Stimulated activated memory B cell treated with anti-CD40 and anti-IgM and Interleukin-4, amounts not matched to agents 10 μg/mL and 1 μg/mL and 100 μg/mL, for 72 hours (primary cell): Measurements from ENCODE around the gene UPP2.

ENCODE experiments used
- ATAC-seq: fragments of 150-1000 bp; cut with Tn5 transposase; 2 replicates; pipeline ENCODE4 v1.10.0; 2021
- H3K27ac Mint-ChIP-seq: one replicate; pipeline ENCODE4 v1.8.0; 2022; ENCODE audit warnings: mild to moderate bottlenecking, mixed read lengths
- H3K27me3 Mint-ChIP-seq: one replicate; pipeline ENCODE4 v1.8.0; 2022; ENCODE audit warnings: mixed read lengths
- H3K36me3 Mint-ChIP-seq: one replicate; pipeline ENCODE4 v1.8.0; 2022; ENCODE audit warnings: mixed read lengths
- H3K4me1 Mint-ChIP-seq: one replicate; pipeline ENCODE4 v1.8.0; 2022; ENCODE audit warnings: mixed read lengths
- H3K4me3 Mint-ChIP-seq: one replicate; pipeline ENCODE4 v1.8.0; 2022; ENCODE audit warnings: mild to moderate bottlenecking, moderate library complexity, mixed read lengths
- H3K9me3 Mint-ChIP-seq: one replicate; pipeline ENCODE4 v1.8.0; 2022; ENCODE audit warnings: mixed read lengths

Gene UPP2

DNA sequence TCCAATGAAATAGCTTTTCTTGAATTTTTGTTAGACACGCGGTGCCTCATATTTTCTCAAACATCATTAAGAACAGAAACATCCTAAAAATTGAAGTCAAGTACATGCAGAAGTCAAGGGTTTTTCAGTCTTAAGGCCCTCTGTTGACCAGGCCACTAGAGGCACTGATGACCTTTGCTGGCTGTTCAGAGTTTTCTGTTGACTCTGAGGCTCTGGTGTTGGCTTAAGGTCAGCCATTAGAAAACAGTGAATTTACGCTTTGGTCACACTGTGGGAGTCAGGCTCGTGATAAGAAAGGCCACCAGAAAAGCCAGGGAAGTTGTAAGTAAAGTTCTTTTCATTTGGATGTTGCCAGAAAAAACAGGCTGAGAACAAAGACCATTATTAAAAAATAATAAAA, 5.8 kb upstream of the UPP2 start:
- no peaks in the 10 kb centered on the region for H3K9me3 Mint-ChIP-seq
- no peaks in the 10 kb centered on the region for H3K36me3 Mint-ChIP-seq
- no peaks in the 10 kb centered on the region for H3K4me1 Mint-ChIP-seq
- peaks cover 19% of the 10 kb centered on the region for H3K27me3 Mint-ChIP-seq
- no peak overlapping the region for H3K27ac Mint-ChIP-seq
- ATAC-seq: no peak
- H3K4me3 Mint-ChIP-seq: no peak overlapping the region

DNA sequence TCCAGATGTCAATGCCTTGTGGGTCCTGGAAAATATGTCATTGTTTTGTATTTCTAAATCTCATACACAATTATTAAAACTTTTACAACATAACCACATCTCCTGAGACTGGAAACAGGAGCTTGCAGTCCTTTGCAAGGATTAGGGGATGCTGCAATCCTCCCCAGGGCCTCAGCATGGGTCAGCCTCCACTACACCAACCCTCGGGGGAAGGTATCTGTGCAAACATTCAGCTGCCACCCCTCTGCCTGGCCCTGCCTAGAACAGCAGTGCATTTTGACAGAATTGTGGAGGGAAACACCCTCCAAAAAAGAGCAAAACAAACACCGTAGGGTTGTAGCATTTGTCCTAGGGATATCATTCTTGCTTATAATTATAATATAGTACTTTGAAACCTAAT, 4.2 kb upstream of the UPP2 start:
- H3K9me3 Mint-ChIP-seq: no peaks in the 10 kb centered on the region
- H3K36me3 Mint-ChIP-seq: no peaks in the 10 kb centered on the region
- no peaks in the 10 kb centered on the region for H3K4me1 Mint-ChIP-seq
- H3K4me3 Mint-ChIP-seq: no peak overlapping the region
- no peak for ATAC-seq
- peaks cover 3% of the 10 kb centered on the region for H3K27me3 Mint-ChIP-seq
- H3K27ac Mint-ChIP-seq: no peak overlapping the region

DNA sequence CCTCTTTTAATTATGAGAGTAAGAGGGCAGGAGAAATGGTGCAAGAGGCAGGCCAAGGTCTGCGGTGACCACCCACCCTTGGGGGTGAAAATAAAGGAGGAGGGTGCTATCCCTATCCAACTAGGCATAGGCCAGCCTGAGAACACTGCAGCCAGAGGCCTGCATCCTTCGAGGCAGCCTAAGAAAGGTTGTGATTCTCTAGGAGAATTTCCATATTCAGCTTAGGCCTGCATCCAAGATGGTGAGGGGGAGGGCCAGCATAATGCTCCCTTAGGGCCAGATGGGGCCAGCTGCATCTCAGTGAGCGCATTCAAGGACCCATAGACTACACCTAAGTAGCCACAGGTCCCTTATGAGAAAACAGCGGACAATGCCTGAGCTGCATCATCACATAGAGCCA, 3.5 kb upstream of the UPP2 start:
- Mint-ChIP-seq H3K9me3 (no peaks in the 10 kb centered on the region), H3K36me3 (no peaks in the 10 kb centered on the region), H3K4me1 (no peaks in the 10 kb centered on the region), H3K27ac (no peak overlapping the region), H3K4me3 (no peak overlapping the region), H3K27me3 (peaks cover under 1% of the 10 kb centered on the region)
- ATAC-seq: no peak

DNA sequence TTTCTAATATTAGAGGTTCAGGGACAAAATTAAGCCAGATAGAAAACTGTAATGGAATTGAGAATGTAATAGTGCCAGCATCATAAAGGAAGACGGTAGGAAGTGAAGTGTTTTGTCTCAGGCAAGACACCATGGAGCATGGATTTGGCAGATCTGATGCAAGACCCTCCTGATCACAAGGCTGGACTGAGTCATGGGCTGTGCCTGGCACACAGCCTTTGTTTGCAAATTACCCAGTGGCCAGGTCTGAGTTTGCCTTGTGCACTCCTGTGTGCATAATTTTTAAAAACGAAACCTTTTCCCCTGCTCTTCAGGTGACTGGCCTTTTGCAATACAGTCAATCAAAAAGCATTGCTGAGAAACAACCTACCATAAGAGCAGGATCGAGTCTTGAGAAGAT, 2.0 kb upstream of the UPP2 start:
- H3K36me3 Mint-ChIP-seq: no peaks in the 10 kb centered on the region
- no peaks in the 10 kb centered on the region for H3K4me1 Mint-ChIP-seq
- H3K4me3 Mint-ChIP-seq: no peak overlapping the region
- peaks cover 13% of the 10 kb centered on the region for H3K27me3 Mint-ChIP-seq
- H3K9me3 Mint-ChIP-seq: no peaks in the 10 kb centered on the region
- no peak overlapping the region for H3K27ac Mint-ChIP-seq
- ATAC-seq: peak; percentile 39

DNA sequence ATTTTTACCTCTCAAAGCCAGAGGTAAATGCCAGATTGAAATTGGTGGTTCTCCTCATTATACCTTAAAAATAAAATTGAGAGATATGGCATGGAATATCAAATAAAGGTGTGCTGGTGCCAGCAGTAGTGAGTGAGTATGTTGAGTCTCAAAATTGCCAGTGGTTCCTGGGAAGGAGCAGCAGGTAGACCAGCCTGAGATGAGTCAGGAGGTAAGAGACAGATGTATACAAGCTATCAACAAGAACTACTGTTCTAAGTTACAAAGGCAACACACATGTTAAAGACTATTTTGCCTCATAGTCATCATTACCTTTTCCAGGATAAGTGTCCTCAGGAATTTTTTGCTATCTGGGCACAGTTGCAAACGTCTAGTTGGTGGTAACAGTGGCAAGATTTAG, 1.3 kb upstream of the UPP2 start:
- no peak overlapping the region for H3K4me3 Mint-ChIP-seq
- H3K4me1 Mint-ChIP-seq: no peaks in the 10 kb centered on the region
- ATAC-seq: no peak
- H3K27me3 Mint-ChIP-seq: peaks cover 13% of the 10 kb centered on the region
- peaks cover 2% of the 10 kb centered on the region for H3K9me3 Mint-ChIP-seq
- H3K27ac Mint-ChIP-seq: no peak overlapping the region
- no peaks in the 10 kb centered on the region for H3K36me3 Mint-ChIP-seq

DNA sequence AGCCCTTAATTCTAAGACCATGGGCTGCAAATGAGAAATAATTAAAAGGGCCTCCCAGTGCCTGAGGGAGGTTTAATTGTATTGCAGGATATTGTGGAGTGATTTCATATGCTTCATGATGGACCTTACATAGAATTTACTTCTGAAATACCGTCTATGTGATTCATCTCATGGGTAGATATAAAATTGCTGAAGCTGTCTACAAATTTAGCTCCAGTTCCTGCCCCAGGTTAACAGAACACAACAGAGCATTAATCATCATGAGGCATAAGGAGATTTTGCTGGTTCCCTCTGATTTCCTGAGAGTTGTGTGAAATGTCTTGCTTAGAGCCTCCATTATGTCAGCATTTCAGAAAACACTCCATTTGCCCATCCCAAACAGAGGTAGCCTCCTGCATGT, 770 bp downstream of the UPP2 start:
- Mint-ChIP-seq H3K9me3 (peaks cover 2% of the 10 kb centered on the region), H3K4me3 (no peak overlapping the region), H3K36me3 (no peaks in the 10 kb centered on the region), H3K27ac (no peak overlapping the region), H3K27me3 (peaks cover 13% of the 10 kb centered on the region), H3K4me1 (no peaks in the 10 kb centered on the region)
- no peak for ATAC-seq

DNA sequence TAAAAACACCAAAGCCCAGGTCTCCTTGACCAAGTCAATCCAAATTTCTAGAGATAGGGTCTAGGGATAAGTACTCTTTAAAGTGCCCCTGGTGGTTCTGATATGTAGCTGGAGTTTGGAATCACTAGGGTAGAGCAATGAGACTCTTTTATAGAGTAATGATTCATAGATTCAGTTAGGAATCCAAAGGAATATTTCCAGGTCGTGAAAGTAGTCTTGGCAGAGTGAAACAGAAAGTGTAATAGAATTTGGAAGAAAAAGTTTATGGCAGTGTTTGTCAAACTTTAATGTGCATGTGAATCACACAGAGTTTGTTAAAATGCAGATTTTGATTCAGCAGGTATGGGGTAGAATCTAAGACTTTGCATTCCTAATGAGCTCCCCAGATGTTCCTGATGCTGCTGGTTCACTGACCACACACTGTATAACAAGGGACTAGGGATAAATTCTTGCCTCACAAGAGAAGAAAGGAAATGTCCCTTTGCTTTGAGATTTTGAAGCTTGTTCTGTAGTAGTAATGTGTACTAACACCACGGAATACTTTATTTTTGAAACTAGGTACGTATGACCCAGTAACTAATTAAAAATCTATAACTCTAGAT, 1.8 kb downstream of the UPP2 start:
- no peak overlapping the region for H3K4me3 Mint-ChIP-seq
- H3K27ac Mint-ChIP-seq: no peak overlapping the region
- peaks cover 2% of the 10 kb centered on the region for H3K9me3 Mint-ChIP-seq
- no peaks in the 10 kb centered on the region for H3K4me1 Mint-ChIP-seq
- no peak for ATAC-seq
- no peaks in the 10 kb centered on the region for H3K36me3 Mint-ChIP-seq
- H3K27me3 Mint-ChIP-seq: peaks cover 13% of the 10 kb centered on the region

DNA sequence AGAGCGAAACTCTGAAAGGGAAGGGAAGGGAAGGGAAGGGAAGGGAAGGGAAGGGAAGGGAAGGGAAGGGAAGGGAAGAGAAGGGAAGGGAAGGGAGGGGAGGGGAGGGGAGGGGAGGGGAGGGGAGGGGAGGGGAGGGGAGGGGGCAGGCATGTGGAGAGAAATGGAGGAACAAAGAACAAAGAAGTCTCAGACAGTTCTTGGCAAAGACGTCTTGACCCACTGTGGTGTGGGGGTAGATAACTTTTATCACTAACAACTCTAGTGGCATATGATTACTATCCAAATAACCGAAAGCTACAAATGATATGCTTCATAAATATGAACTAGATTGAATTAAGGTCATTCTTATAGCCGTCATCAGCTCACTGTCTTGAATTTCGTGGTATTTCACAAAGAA, 3.2 kb downstream of the UPP2 start:
- Mint-ChIP-seq H3K27me3 (peaks cover 13% of the 10 kb centered on the region), H3K9me3 (peaks cover 2% of the 10 kb centered on the region), H3K4me1 (no peaks in the 10 kb centered on the region), H3K27ac (no peak overlapping the region), H3K4me3 (no peak overlapping the region), H3K36me3 (no peaks in the 10 kb centered on the region)
- ATAC-seq: no peak

DNA sequence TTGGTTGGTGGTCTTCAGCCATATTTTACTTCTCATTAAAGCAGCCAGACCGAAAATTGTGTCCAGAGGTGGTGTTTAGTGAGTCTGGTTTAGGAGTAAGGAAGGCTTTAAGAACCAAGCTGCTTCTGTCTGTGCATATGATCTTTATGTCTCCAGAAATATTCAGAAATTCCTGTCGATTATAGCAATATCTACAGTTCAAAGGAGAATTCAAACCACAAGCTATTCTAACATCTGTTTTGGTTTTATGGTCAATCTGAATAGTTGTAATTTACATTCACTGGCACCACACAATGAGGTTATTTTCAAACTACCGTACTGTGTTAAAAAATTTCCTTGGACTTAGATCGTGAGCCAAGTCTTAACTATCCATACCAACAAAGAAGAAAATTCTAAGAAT, 11.3 kb downstream of the UPP2 start:
- Mint-ChIP-seq H3K27ac (no peak overlapping the region), H3K36me3 (no peaks in the 10 kb centered on the region), H3K27me3 (peaks cover 8% of the 10 kb centered on the region), H3K9me3 (no peaks in the 10 kb centered on the region), H3K4me3 (no peak overlapping the region), H3K4me1 (no peaks in the 10 kb centered on the region)
- ATAC-seq: no peak

DNA sequence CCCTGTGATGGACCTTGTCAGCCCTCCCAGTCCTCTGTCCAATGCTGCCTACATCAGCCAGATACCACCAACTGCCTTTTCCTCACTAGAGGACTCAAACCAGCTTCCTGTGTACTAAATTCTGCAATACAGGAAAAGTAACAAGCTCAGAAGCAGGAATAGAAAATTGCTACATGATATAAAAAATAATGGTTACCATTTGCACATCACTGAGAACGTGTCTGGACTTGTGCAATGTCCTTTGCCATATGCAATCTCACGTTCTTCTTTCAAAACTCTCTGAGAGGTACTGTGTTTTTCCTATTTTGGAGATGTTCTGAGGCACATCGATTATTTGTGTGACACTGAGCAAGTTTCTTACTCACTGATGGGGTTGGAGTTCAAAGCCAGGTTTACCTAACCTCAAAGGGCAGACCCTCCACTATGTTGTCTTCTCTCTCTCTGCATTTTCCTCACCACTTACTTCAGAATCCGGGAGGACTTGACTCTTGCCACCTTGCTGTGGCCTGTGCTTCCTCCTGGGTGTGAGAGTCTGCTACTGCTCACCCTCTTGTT, 12.1 kb downstream of the UPP2 start:
- no peak overlapping the region for H3K27ac Mint-ChIP-seq
- no peaks in the 10 kb centered on the region for H3K4me1 Mint-ChIP-seq
- H3K36me3 Mint-ChIP-seq: no peaks in the 10 kb centered on the region
- H3K4me3 Mint-ChIP-seq: no peak overlapping the region
- ATAC-seq: no peak
- peaks cover 8% of the 10 kb centered on the region for H3K27me3 Mint-ChIP-seq
- H3K9me3 Mint-ChIP-seq: no peaks in the 10 kb centered on the region

DNA sequence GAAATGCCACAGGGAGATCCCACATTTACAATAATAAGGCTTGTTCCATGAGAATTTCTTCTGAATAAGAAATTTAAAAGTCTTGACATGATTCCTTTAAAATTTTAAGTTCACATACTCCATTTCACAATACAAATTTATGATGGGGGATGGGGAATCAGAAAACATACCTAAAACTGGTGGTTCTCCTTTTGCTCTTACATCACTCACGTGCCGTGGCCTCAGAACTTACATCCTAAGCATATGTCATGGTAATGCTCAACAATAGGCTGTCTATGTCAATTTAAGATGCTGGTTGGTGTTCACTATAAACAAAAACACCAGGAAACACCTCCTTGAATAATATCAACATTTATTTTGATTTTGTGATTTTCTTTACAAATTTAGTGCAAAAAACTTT, 12.8 kb downstream of the UPP2 start:
- H3K4me1 Mint-ChIP-seq: no peaks in the 10 kb centered on the region
- H3K4me3 Mint-ChIP-seq: no peak overlapping the region
- H3K36me3 Mint-ChIP-seq: no peaks in the 10 kb centered on the region
- H3K27ac Mint-ChIP-seq: no peak overlapping the region
- no peaks in the 10 kb centered on the region for H3K9me3 Mint-ChIP-seq
- no peak for ATAC-seq
- H3K27me3 Mint-ChIP-seq: peaks cover 8% of the 10 kb centered on the region

DNA sequence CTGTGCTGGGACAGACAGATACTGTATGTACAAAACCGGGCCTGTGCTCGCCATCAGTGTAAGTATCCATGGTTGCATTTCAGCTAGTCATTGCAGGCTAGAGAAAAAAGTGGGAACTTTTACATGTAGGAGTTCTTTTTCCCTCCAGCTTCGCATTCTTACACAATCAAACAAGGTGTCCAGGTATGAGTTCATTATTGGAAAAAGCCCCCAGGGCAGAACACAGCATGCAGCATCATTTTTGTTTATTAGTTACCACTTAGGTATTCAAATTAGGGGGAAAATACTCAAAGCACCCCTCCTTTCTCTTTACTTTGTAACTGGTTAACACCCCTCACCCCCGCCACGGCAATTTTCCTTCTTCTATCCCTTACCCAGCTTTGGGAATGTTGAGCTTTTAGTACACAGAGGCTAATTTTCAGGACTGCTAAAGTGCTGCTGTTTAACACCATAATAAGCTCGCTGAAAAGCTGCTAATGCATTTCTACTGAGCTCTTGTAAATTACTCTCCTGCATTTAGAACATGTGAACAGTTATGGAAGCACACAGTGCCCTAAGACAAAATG, 13.6 kb downstream of the UPP2 start:
- ATAC-seq: no peak
- H3K9me3 Mint-ChIP-seq: no peaks in the 10 kb centered on the region

DNA sequence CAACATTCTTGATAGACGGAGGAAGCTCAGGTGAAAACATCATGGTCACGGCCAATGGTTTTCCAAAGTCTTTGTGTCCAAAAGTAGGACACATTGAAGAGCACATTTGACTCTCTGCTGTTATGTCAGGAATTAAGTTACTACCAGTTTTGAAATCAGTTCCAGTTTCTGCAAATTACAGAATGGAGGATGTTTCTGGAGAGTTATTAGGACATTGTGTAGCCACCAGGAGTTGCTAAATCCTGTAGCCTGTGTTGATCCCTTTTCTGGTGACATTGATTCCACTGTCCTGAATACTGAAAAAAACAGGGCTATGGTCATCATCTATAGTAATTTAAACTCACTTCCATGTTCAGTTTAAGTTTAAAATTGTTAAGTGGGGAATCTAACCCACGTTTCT, 15.3 kb downstream of the UPP2 start:
- Mint-ChIP-seq H3K4me1 (no peaks in the 10 kb centered on the region), H3K27me3 (peaks cover 8% of the 10 kb centered on the region), H3K27ac (no peak overlapping the region), H3K9me3 (no peaks in the 10 kb centered on the region), H3K36me3 (no peaks in the 10 kb centered on the region), H3K4me3 (no peak overlapping the region)
- ATAC-seq: no peak

More for the DNA sequence above, 13.6 kb downstream of the UPP2 start:
- Mint-ChIP-seq H3K36me3 (no peaks in the 10 kb centered on the region), H3K4me3 (no peak overlapping the region), H3K27ac (no peak overlapping the region), H3K4me1 (no peaks in the 10 kb centered on the region), H3K27me3 (peaks cover 8% of the 10 kb centered on the region)

DNA sequence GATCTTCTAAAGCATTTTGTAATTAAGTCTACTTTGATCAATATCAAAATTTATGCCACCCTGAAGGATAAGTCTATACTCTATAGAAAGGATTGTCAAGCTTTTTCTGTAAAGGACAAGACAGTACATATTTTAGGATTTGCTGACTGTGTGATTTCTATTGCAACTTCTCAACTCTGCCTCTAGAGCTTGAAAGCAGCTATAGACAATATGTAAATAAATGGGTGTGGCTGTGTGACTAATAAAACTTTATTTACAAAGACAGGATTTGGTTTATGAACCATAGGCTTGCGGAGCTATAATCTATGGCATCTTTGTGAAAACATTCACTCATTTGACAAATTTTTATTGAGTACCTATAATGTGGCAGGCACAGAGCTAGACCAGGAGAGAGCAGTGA, 18.4 kb downstream of the UPP2 start:
- Mint-ChIP-seq H3K27me3 (no peaks in the 10 kb centered on the region), H3K4me3 (no peak overlapping the region), H3K36me3 (no peaks in the 10 kb centered on the region), H3K4me1 (no peaks in the 10 kb centered on the region), H3K27ac (no peak overlapping the region), H3K9me3 (no peaks in the 10 kb centered on the region)
- no peak for ATAC-seq

DNA sequence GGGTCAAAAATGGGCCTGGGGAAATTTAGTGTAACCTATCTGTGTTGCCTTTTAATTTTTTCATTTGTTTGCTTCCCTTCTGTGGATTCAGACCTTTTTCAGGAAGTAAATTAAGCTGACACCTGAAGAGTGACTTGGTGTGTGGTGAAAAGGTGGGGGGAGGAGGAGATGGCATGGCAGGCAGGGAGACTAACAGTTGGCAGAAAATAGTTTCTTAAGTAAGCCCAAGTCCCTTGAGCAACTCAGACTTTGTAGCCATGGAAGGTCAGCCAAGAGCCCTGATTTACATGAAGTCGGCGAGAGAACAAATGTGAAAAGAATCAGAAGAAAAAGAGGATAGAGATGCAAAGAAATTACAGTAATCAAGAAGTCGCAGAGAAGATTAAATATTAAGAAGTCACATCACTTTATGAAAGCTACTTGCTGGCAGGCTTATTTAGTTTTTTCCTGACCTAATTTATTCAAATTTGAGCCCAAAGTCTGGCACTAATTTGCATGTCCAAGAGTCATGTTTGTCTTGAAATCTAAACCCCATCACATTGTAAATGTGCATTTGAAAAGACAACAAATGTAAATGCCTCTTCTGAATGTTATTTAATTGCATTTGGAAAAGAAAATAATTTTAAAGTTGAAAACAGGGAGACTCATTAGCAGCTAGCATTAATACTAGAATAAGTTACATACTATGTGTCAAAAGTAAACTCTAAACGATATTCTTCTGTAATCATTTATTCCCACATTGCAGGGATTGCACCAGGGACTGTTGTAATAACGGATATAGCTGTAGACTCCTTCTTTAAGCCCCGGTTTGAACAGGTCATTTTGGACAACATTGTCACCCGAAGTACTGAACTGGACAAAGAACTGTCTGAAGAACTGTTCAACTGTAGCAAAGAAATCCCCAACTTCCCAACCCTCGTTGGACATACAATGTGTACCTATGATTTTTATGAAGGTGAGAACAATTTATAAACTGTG, 19.3 kb downstream of the UPP2 start:
- no peak for ATAC-seq
- H3K27ac Mint-ChIP-seq: no peak overlapping the region
- H3K4me3 Mint-ChIP-seq: no peak overlapping the region
- H3K4me1 Mint-ChIP-seq: no peaks in the 10 kb centered on the region
- no peaks in the 10 kb centered on the region for H3K27me3 Mint-ChIP-seq
- no peaks in the 10 kb centered on the region for H3K36me3 Mint-ChIP-seq
- H3K9me3 Mint-ChIP-seq: no peaks in the 10 kb centered on the region
